NB4 (cell line): ENCODE data around the gene CDON.

Source experiments
- POLR2A ChIP-seq: IDR thresholded peaks from 2 replicates; pipeline ENCODE4 v1.6.1; 2011; ENCODE audit warnings: mild to moderate bottlenecking; ENCODE audit not compliant: insufficient read length; ENCODE audit errors: extremely low read depth
- TF ChIP-seq, protein P1 (sequence below): IDR thresholded peaks from one replicate; pipeline ENCODE4 v1.5.1; 2012; ENCODE audit warnings: low read depth, low read length

DNA sequence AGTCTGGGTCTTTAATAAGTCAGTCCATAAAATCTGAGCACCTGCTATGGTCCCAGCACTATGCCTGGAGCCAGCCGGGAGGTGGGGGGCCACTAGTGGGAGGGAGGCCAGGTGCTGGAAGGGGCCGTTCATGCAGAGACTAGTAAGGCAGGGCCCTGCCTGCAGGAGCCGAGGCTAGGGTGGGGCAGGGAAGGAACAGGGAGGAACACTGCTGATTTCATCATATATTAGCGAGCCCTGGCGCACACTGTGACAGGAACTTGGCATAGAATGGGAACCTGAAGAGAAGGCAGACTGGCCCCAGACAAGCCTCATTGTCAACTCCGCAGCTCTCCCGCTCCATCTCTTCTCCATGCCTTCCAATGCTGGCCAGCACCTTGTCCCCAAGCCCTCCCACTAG is 109.7 kb downstream of the CDON start:
- TF ChIP-seq, protein P1, sequence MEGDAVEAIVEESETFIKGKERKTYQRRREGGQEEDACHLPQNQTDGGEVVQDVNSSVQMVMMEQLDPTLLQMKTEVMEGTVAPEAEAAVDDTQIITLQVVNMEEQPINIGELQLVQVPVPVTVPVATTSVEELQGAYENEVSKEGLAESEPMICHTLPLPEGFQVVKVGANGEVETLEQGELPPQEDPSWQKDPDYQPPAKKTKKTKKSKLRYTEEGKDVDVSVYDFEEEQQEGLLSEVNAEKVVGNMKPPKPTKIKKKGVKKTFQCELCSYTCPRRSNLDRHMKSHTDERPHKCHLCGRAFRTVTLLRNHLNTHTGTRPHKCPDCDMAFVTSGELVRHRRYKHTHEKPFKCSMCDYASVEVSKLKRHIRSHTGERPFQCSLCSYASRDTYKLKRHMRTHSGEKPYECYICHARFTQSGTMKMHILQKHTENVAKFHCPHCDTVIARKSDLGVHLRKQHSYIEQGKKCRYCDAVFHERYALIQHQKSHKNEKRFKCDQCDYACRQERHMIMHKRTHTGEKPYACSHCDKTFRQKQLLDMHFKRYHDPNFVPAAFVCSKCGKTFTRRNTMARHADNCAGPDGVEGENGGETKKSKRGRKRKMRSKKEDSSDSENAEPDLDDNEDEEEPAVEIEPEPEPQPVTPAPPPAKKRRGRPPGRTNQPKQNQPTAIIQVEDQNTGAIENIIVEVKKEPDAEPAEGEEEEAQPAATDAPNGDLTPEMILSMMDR: no peak
- TF ChIP-seq POLR2A: no peak
